OCI-LY3 (cell line): ENCODE data around the gene SULF2.

Source experiments
- H2AFZ ChIP-seq: fragments of 200-600, 300-600 bp; shearing (Covaris generic); 2 replicates; pipeline ENCODE4 v1.6.0; 2014; ENCODE audit warnings: antibody characterized with exemption, low read depth, low read length
- H3K27ac ChIP-seq: fragments of 200-600, 300-600 bp; sonication (generic); 2 replicates; pipeline ENCODE4 v1.5.1; 2014; ENCODE audit warnings: mild to moderate bottlenecking, low read length, moderate library complexity, mixed read lengths
- H3K27me3 ChIP-seq: fragments of 200-600, 300-600 bp; sonication (generic); 2 replicates; pipeline ENCODE4 v1.6.1; 2014; ENCODE audit warnings: low read depth, low read length, mixed read lengths
- H3K36me3 ChIP-seq: fragments of 200-600, 300-600 bp; sonication (generic); replicated peaks from 2 replicates; pipeline ENCODE3; 2014; ENCODE audit warnings: low read depth, low read length, mixed read lengths
- H3K4me1 ChIP-seq: fragments of 300-600, 200-600 bp; sonication (generic); 2 replicates; pipeline ENCODE4 v1.6.1; 2014; ENCODE audit warnings: low read length, mixed read lengths
- H3K4me2 ChIP-seq: fragments of 200-600, 300-600 bp; sonication (generic); 2 replicates; pipeline ENCODE4 v1.6.1; 2014; ENCODE audit warnings: low read length, mixed read lengths
- H3K4me3 ChIP-seq: fragments of 300-600, 200-600 bp; sonication (generic); 2 replicates; pipeline ENCODE4 v1.5.1; 2014; ENCODE audit warnings: antibody characterized with exemption, mild to moderate bottlenecking, low read length, moderate library complexity
- H3K79me2 ChIP-seq: fragments of 300-600, 200-600 bp; shearing (Covaris generic); 2 replicates; pipeline ENCODE4 v1.6.1; 2014; ENCODE audit warnings: mild to moderate bottlenecking, low read length, mixed read lengths
- H3K9ac ChIP-seq: fragments of 300-600, 200-600 bp; shearing (Covaris generic); 2 replicates; pipeline ENCODE4 v1.6.0; 2014; ENCODE audit warnings: mild to moderate bottlenecking, low read length, moderate library complexity
- H3K9me3 ChIP-seq: fragments of 200-600, 300-600 bp; shearing (Covaris generic); 2 replicates; pipeline ENCODE4 v1.6.1; 2014; ENCODE audit warnings: low read length, mixed read lengths; ENCODE audit not compliant: insufficient read depth
- H4K20me1 ChIP-seq: fragments of 200-600, 300-600 bp; sonication (generic); 2 replicates; pipeline ENCODE4 v1.6.1; 2016; ENCODE audit warnings: low read length, mixed read lengths; ENCODE audit not compliant: insufficient read depth
- CTCF ChIP-seq: fragments of 200-600, 300-600 bp; sonication (generic); IDR thresholded peaks from 2 replicates; pipeline ENCODE4 v1.5.1; 2014; ENCODE audit warnings: antibody characterized with exemption, low read length, low read depth
- EZH2phosphoT487 ChIP-seq: fragments of 200-600 bp; shearing (Covaris generic); IDR thresholded peaks from 2 replicates; pipeline ENCODE4 v1.6.1; 2018; ENCODE audit warnings: antibody characterized with exemption, mixed run types, low read depth

Gene SULF2

GRCh38 chr20:47734870-47735269 lies 50.4 kb downstream of the SULF2 start:
- Histone ChIP-seq H4K20me1 (no peaks in the 10 kb centered on the region), H3K4me1 (no peaks in the 10 kb centered on the region), H3K27ac (no peak overlapping the region), H3K36me3 (no peaks in the 10 kb centered on the region), H3K4me2 (no peak overlapping the region), H2AFZ (no peak overlapping the region), H3K4me3 (no peak overlapping the region), H3K9me3 (no peaks in the 10 kb centered on the region), H3K9ac (no peak overlapping the region), H3K27me3 (peaks cover 14% of the 10 kb centered on the region), H3K79me2 (no peaks in the 10 kb centered on the region)
- TF ChIP-seq CTCF (no peak), EZH2phosphoT487 (no peak)

GRCh38 chr20:47733892-47734291 lies 51.4 kb downstream of the SULF2 start:
- Histone ChIP-seq H3K4me2 (no peak overlapping the region), H3K4me1 (no peaks in the 10 kb centered on the region), H3K79me2 (no peaks in the 10 kb centered on the region), H3K4me3 (no peak overlapping the region), H3K27ac (no peak overlapping the region), H4K20me1 (no peaks in the 10 kb centered on the region), H3K36me3 (no peaks in the 10 kb centered on the region), H2AFZ (no peak overlapping the region), H3K27me3 (peaks cover 15% of the 10 kb centered on the region), H3K9ac (no peak overlapping the region), H3K9me3 (no peaks in the 10 kb centered on the region)
- TF ChIP-seq CTCF = no peak
- TF ChIP-seq EZH2phosphoT487 = no peak

GRCh38 chr20:47730744-47731143 lies 54.5 kb downstream of the SULF2 start:
- Histone ChIP-seq H2AFZ (no peak overlapping the region), H4K20me1 (no peaks in the 10 kb centered on the region), H3K27me3 (peaks cover 13% of the 10 kb centered on the region), H3K4me2 (no peak overlapping the region), H3K79me2 (no peaks in the 10 kb centered on the region), H3K27ac (no peak overlapping the region), H3K9me3 (no peaks in the 10 kb centered on the region), H3K4me3 (no peak overlapping the region), H3K9ac (no peak overlapping the region), H3K4me1 (peaks cover 25% of the 10 kb centered on the region), H3K36me3 (no peaks in the 10 kb centered on the region)
- TF ChIP-seq EZH2phosphoT487 = no peak
- no peak for TF ChIP-seq CTCF

GRCh38 chr20:47729472-47729871 lies 55.8 kb downstream of the SULF2 start:
- H3K4me2 ChIP-seq = no peak overlapping the region
- no peaks in the 10 kb centered on the region for H3K79me2 ChIP-seq
- H3K36me3 ChIP-seq = no peaks in the 10 kb centered on the region
- no peak overlapping the region for H3K27ac ChIP-seq
- peaks cover 32% of the 10 kb centered on the region for H3K4me1 ChIP-seq
- no peak overlapping the region for H2AFZ ChIP-seq
- TF ChIP-seq CTCF (no peak), EZH2phosphoT487 (no peak)
- no peak overlapping the region for H3K4me3 ChIP-seq
- no peak overlapping the region for H3K9ac ChIP-seq
- no peaks in the 10 kb centered on the region for H3K9me3 ChIP-seq
- H4K20me1 ChIP-seq = no peaks in the 10 kb centered on the region
- H3K27me3 ChIP-seq = peaks cover 8% of the 10 kb centered on the region
